Measurements from ENCODE around the gene SRRD.
"Not testable (repeated sequence)": the region's sequence is repeated elsewhere in the genome, so short reads cannot be mapped to it uniquely, and the experiment has no call there.

SRRD gene

DNA sequence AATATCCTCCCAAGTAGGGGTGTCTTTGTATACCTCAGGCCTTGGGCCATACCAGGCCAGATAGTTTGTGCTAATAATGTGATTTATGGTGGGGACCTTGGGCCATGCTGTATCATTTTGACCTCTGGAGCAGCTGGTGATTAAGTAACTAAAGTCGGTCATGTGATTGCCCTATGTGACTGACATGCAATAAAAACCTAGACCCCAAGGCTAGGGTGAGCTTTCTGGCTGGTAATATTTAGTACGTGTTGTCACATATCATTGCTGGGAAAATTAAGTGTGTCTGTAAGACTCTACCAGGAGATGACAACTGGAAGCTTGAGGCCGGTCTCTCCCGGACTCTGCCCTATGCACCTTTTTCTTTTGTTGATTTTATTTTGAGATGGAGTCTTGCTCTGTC, 41.2 kb downstream of the SRRD start:
- FAIRE-seq = no peak

DNA sequence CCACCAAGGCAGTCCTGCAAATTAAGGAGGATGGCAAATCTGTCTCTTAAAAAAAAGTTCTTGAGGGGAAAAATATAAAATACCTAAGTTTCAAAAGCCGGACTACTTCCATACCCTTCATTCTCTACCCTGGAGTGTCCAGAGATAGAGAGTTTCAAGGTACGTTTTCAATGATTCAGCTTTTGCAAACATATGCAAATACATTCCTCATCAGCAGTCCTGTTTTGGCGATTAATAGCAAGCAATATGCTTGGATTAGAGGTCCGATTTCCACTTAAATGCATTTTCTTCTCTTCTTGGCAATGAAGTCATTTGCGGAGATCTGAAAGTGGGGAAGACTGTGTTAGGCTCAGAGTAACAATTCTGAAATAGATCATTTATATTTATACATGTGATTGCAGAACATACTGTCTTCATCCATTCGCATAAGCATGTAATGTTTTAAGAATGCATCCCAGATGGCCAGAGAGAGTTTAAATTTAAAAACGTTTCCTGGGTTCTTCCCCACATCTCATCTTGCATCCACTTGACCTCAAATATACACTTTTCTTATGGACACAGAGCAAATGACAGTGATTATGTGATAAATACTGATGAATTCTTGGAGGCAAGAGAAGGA, 42.4 kb downstream of the SRRD start:
- no peak for FAIRE-seq

DNA sequence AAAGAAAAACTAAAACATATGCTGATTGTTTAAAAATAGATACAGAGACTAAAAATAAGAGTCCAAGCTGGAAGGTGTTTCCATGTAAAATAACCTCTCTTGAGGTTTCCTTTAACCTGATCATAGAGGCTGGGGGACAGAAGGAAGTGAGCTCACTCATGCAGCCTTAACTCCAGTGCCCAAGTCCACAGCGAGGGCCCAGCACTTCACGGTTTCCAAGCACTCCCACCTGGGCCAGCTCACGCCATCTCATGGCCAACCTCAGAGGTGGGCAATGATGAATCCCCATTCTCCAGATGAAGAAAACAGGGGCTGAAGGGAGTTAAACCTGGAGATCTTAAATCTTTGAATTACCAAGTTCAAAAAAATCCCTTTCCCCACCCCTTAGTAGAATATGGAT, 43.5 kb downstream of the SRRD start:
- no peak for FAIRE-seq

DNA sequence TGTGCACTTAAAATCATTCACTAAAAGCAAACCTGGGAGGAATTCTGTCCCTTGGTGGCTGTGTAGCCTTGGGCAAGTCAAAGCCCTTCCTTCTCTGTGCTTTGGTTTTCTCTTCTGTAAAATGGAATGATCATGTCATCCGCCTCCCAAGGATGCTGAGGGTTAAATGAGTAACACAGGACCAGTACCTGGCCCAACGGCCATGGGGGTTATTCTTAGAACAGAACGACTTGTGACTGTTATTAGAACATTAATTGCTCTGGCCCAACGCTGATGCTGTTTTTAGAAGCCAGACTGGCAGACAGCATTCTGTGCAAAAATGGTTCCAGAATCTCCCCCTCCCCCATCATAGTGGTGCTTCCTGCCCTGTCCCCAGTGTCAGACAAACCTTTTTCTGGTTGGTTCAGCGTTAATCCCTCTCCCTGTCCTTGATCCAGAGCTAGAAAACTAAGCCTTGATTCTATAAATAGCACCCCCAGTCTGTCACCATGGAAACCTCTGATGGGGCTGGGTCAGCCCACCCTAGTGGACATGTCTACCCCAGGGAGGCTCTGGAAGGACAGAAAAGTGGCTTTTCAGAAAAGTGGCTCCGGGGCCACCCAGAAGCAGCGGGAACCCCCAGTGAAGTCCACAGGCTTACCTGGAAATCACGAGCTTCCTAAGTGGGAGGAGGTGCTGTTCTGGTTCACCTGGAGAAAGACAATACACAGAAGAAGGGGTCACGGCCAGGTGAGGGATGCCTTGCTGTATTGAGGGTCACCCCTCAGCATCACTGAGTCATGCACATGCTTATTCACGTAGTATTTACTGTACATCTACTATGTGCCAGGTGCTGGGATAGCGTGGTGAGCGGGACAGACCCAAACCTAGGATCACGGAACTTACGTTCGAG, 44.1 kb downstream of the SRRD start:
- no peak for FAIRE-seq

DNA sequence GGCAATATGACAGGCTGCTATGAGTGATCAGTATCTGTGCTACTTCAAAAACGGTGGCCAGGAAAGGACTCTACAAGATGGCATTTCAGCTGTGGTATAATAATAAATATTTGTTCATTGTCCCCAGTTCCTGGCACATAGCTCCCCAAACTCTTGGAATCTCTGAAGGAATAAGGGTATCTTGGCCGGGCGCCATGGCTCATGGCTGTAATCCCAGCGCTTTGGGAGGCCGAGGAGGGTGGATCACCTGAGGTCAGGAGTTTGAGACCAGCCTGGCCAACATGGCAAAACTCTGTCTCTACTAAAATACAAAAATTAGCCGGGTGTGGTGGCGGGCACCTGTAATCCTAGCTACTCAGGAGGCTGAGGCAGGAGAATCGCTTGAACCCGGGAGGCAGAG, 44.8 kb downstream of the SRRD start:
- not testable (repeated sequence) for FAIRE-seq

DNA sequence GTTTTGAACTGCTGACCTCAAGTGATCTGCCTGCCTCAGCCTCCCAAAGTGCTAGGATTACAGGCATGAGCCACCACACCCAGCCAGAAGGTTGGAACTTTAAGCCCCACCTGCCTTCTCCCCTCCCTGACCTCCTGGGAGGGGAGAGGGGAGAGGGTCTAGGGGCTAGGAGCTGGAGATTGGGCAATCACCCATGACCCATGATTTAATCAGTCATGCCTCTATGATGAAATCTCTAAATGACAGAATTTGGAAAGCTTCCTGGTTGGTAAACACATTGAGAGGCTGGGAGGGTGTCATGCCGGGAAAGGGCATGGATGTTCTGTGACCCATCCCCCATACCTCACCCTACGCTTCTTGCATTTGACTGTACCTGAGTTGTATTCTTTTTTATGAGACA, 45.7 kb downstream of the SRRD start:
- FAIRE-seq = no peak

DNA sequence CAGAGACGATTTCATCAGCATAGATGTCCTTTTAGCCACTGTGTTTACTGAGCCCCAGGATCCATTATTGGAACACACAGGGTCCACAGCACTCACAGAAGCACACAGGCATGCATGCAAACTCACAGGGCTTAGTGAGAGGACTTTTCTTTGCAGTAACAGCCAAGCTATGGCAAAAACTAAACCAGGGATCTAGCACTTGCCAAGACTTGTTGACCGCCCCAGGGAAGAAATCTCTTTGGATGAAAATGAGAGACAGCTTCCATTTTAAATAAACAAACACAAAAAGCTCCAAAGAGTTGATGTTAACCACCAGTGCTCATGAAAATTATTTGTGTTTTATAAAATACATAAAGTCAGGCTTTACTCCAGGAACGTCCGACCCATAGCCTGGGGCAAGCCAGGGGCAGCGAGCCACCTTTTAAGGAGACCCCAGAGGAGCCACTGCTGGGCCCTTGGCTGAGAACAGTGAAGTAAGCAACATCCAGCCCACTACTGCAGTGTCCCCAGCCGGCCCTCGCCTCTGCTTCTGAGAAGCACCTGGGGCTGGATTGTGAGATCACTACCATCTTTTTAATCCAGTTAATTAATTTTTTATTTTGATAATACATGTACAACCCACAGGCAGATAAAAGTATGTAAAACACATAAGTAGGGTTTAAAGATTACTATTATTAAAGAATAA, 50.6 kb downstream of the SRRD start:
- FAIRE-seq = no peak

DNA sequence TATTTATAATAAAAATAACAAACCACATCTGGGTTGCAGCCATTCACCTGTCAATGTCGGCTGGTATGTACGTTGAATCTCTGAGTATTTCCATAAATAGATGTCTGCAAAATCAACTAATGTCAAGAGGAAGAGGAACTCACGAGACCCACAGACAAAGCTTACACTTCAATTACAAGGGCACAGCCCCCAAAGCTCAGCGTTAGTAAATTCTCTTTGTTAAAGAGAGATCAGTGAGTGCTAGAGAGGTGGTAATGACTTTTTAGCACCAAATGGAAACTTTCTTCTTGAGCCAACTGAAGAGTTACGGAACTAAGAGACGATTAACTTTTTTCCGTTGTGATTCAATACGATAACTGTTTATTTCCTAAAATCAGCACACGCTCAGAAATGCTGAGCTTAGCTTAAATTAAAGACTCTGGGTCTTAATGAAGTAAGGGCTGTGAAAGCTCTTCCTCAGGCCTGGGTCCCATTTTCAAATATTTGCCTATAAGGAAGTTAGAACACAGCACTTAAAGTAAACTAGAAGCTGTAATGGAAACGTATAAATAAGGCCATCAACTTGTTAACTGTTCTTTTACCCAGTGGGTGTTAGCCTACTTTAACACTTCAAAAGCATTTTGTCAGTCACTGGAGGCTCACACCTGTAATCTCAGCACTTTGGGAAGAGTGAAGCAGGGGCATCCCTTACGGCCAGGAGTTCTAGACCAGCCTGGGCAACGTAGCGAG, 51.4 kb downstream of the SRRD start:
- no peak for FAIRE-seq

DNA sequence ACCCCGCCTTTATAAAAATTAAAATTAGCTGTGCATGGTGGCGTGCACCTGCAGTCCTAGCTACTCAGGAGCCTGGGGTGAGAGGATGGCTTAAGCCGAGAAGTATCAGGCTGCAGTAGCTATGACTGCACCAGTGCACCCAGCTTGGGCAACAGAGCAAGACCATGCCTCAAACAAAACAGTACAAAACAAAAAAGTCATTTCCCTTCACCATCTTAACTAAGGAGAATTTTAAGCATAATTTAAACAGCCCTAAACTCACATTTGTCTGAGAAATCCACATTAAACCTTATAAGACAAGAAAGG, 51.9 kb downstream of the SRRD start:
- FAIRE-seq = no peak

DNA sequence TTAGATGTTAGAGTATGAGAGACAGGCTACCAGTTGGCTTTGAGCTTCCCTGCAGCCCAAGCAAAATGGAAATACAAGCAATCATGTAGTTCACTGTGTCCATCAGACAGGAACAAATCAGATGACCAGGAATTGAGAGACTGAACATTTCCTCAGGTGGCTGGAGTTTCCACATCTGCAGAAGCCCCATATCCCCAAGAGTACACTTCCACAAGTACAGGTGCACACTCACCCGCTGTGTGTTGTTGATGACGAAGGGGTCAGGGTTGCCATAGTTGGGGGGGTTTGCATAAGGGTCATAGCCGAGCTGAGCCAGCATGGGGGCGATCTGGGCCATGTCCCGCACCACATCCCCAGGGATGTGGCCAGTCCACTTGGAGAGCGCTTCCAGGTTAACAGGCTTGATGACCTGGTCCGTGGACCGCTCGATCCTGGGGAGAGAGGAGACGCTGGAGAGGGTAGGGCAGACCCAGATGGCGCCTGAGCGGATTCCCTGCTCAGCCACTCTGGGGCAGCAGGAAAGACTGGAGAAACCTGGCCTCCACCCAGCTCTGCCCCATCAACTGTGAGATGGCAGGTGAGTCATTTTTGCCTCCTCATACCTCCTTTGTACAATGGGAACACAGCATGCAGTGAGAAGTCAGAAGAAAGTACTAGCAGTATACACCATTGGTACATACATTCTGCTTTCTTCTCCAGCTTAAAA, 52.5 kb downstream of the SRRD start:
- FAIRE-seq = no peak

DNA sequence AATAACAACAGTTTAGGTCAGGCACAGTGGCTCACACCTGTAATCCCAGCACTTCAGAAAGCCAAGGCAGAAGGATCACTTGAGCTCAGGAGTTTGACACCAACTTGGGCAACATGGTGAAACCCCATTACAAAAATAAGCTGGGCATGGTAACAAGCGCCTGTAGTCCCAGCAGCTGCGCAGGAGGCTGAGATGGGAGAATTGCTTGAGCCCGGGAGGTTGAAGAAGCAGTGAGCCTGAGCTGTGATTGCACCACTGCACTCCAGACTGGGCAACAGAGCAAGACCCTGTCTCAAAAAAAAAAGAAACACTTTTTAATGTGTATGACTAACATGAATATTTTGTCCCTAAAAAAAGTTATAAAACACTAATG, 53.1 kb downstream of the SRRD start:
- FAIRE-seq = no peak

DNA sequence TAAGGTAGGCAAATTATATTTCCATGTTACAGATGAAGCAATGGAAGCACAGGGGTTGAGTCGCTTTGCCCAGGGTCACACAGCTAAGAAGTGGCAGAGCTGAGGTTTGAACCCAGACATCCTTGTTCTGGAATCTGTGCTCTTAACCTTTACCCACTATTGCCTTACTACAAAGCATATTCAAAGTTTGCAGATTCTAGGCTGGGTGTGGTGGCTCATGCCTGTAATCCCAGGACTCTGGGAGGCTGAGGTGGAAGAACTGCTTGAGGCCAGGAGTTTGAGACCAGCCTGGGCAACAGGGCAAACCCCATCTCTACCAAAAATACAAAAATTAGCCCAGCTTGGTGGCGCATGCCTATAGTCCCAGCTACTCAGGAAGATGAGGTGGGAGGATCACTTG, 56.4 kb downstream of the SRRD start:
- FAIRE-seq = no peak

DNA sequence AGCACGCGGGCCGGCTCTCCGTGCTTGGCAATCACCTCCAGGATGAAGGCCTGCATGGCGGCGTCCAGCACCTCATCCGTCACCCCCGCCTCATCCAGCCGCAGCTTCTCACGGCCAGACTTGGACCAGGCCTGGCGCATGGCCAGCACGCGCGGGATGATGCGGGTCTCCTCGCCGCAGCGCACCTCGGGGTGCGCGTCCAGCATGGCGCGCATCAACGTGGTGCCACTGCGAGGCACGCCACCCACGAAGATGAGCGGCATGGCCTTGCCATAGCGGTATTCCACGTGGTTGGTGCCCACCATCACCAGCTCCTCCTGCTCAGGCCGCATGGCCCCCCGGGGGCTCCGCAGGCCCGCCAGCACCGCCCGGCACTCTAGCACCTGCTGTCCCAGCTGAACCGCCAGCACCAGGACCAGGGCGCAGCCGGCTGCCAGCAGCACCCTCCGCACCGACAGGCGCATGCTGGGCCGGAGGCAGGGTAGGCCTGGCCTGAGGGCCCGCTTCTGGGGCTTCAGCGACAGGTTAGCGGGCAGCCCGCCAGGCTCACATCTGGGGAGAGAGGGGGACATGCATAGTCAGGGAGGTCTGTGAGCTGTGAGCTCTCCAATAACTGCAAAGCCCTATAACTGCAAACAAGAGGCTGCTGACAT, 57.6 kb downstream of the SRRD start:
- FAIRE-seq = no peak

DNA sequence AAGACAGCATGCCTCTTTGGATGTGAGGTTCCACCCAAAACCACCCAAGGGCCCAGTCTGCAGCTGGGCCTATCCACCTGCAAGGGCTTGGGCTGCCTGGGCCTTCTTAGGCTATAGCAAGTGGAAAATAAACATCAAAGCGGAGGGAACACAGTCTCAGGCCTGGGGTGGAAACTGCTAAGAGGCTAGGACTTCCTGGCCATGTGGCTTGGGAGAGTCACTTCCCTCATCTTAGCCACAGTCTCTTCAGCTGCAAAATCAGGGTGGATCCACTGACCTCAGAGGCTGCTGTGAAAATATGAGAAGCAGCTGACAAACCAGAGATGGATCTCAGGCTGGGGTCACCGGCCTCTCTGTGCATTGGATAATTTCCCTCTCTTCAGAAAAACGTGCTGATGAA, 59.2 kb downstream of the SRRD start:
- FAIRE-seq = no peak

Data from endometrium (tissue), 2 donors.